Activated CD8-positive, alpha-beta memory T cell treated with anti-CD3 and anti-CD28 coated beads, Interleukin-2, amount 10 ng/mL, durations not matched to agents 7 days and 5 days (primary cell): Measurements from ENCODE around the gene IFT52. TPM values are rescaled to one million over a fixed set of nuclear protein-coding genes. Genes with fewer than 3 reads are reported as not detected.
A peak's percentile ranks its signal among the peaks of the same experiment; 100 is the strongest.

Source experiments
- ATAC-seq: fragments of 150-1000 bp; cut with Tn5 transposase; one replicate; pipeline ENCODE4 v1.10.0; 2021; ENCODE audit warnings: moderate library complexity
- CTCF ChIA-PET: fragments of 350-600 bp; sonication (Branson Sonifier 250); formaldehyde crosslinking; loops from one replicate; lab custom pipeline; 2021; ENCODE audit warnings: antibody characterized with exemption; lab: Charles Lee
- DNase-seq: peaks from one replicate; pipeline ENCODE4 v3.0.0-alpha.2; 2020
- H3K27ac Mint-ChIP-seq: one replicate; pipeline ENCODE4 v1.8.0; 2021; ENCODE audit warnings: mild to moderate bottlenecking, mixed read lengths
- H3K27me3 Mint-ChIP-seq: one replicate; pipeline ENCODE4 v1.8.0; 2021; ENCODE audit warnings: mixed read lengths
- H3K36me3 Mint-ChIP-seq: one replicate; pipeline ENCODE4 v1.8.0; 2021; ENCODE audit warnings: mild to moderate bottlenecking, mixed read lengths
- H3K4me1 Mint-ChIP-seq: one replicate; pipeline ENCODE4 v1.8.0; 2021; ENCODE audit warnings: mixed read lengths
- H3K4me3 Mint-ChIP-seq: one replicate; pipeline ENCODE4 v1.8.0; 2021; ENCODE audit warnings: mild to moderate bottlenecking, moderate library complexity, mixed read lengths
- H3K9me3 Mint-ChIP-seq: one replicate; pipeline ENCODE4 v1.8.0; 2022; ENCODE audit warnings: low read depth, mixed read lengths
- total RNA-seq, 2 experiments: library from RNA; stranded (reverse); gene quantifications; one replicate each; pipeline ENCODE4 v1.2.3, GENCODE V29; 2021

IFT52 gene
- total RNA-seq, 2 experiments from 2014 or later, result 15.9 to 18.3 TPM

GRCh38 chr20:43691928-43692524 lies 101.3 kb downstream of the IFT52 start:
- H3K36me3 Mint-ChIP-seq, result peaks cover 19% of the 10 kb centered on the region
- no peaks in the 10 kb centered on the region for H3K27me3 Mint-ChIP-seq
- H3K9me3 Mint-ChIP-seq, result no peaks in the 10 kb centered on the region
- H3K27ac Mint-ChIP-seq, result no peak overlapping the region
- peak; percentile 71 for ATAC-seq
- peak; percentile 71 for DNase-seq
- CTCF ChIA-PET, result interaction anchor here (0.6 to 3.0 kb wide), 14 partner anchors 10 to 425 kb away, joined by 3 to 24 read pairs (median 3); no protein-coding TSS in a partner anchor
- H3K4me3 Mint-ChIP-seq, result no peak overlapping the region
- H3K4me1 Mint-ChIP-seq, result no peaks in the 10 kb centered on the region

GRCh38 chr20:43694763-43695162 lies 104.0 kb downstream of the IFT52 start:
- CTCF ChIA-PET, result interaction anchor here (1.1 kb wide), 1 partner anchor 54 kb away, joined by 3 read pairs; no protein-coding TSS in a partner anchor
- peaks cover 7% of the 10 kb centered on the region for H3K4me1 Mint-ChIP-seq
- no peaks in the 10 kb centered on the region for H3K9me3 Mint-ChIP-seq
- H3K27ac Mint-ChIP-seq, result no peak overlapping the region
- H3K27me3 Mint-ChIP-seq, result no peaks in the 10 kb centered on the region
- DNase-seq (no peak), ATAC-seq (no peak)
- peaks cover 23% of the 10 kb centered on the region for H3K36me3 Mint-ChIP-seq
- no peak overlapping the region for H3K4me3 Mint-ChIP-seq

GRCh38 chr20:43695571-43695970 lies 104.8 kb downstream of the IFT52 start:
- no peaks in the 10 kb centered on the region for H3K9me3 Mint-ChIP-seq
- no peak overlapping the region for H3K27ac Mint-ChIP-seq
- H3K36me3 Mint-ChIP-seq, result peaks cover 29% of the 10 kb centered on the region
- DNase-seq (no peak), ATAC-seq (no peak)
- peaks cover 15% of the 10 kb centered on the region for H3K4me1 Mint-ChIP-seq
- H3K27me3 Mint-ChIP-seq, result no peaks in the 10 kb centered on the region
- no peak overlapping the region for H3K4me3 Mint-ChIP-seq
- CTCF ChIA-PET, result interaction anchor here (1.1 kb wide), 1 partner anchor 53 kb away, joined by 3 read pairs; no protein-coding TSS in a partner anchor

Other genes with a start within 250 kb of the IFT52 start
- gene SRSF6, start 133.0 kb upstream of the IFT52 start, total RNA-seq, result 100 to 1,000 TPM; 108 to 162 TPM
- gene L3MBTL1, start 83.2 kb upstream of the IFT52 start, total RNA-seq, result 1 to 10 TPM; 6.8 to 9.6 TPM
- under 1 TPM in 1 of 2 experiments, not detected in 1; 0.26 TPM for gene SGK2, start 31.9 kb upstream of the IFT52 start, total RNA-seq
- 100 to 1,000 TPM; 114 to 118 TPM for gene MYBL2, start 76.2 kb downstream of the IFT52 start, total RNA-seq
- gene GTSF1L, start 136.1 kb downstream of the IFT52 start, total RNA-seq, result under 1 TPM in 1 of 2 experiments, not detected in 1; 0.28 TPM